ENCODE data around the gene KCNG4. TPM values are rescaled to one million over a fixed set of nuclear protein-coding genes. Genes with fewer than 3 reads are reported as not detected.

KCNG4 gene
- total and polyA plus RNA-seq, 10 of the 15 experiments (the other 5 are each of a cell fraction or from before 2014, with no cell fraction given): not detected

DNA sequence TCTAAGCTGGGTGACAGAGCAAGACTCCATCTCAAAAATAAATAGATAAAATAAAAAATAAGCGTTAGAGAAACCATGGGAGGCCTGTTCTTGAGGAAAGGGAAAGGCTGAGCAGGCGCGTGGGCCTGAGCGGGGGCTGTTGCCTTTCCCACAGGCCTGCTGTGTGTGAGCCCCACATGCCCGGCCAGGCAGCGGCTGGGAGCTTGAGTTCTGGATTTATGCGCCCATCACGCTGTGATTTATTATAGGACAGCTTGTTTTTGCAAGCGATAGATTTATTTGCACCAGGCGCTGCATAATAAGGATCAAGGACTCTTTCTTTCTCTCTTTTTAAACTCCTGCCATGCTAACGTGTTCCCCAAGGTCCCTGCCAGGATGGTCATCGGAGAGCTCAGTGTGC, 40.1 kb upstream of the KCNG4 start:
- TF ChIP-seq ATF3 (IDR thresholded peaks at IDR 0.05; ENCODE audit: borderline replicate concordance, extremely low read depth, low read depth, low read length) (no peak), TCF7 (IDR thresholded peaks at IDR 0.05; ENCODE audit: borderline replicate concordance) (no peak), CHD1 (IDR thresholded peaks at IDR 0.05; ENCODE audit: low read depth, low read length) (no peak), BHLHE40 (IDR thresholded peaks at IDR 0.05; ENCODE audit: borderline replicate concordance in 1 of 2, low read depth in 2 of 2, low read length in 1 of 2) (no peak)
- TF ChIP-seq, protein P1, sequence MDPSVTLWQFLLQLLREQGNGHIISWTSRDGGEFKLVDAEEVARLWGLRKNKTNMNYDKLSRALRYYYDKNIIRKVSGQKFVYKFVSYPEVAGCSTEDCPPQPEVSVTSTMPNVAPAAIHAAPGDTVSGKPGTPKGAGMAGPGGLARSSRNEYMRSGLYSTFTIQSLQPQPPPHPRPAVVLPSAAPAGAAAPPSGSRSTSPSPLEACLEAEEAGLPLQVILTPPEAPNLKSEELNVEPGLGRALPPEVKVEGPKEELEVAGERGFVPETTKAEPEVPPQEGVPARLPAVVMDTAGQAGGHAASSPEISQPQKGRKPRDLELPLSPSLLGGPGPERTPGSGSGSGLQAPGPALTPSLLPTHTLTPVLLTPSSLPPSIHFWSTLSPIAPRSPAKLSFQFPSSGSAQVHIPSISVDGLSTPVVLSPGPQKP (IDR thresholded peaks at IDR 0.05; ENCODE audit: low read depth, low read length): no peak
- SMC1A ChIA-PET (ENCODE audit: uncharacterized antibody, unreplicated experiment): interaction anchor here (0.6 to 2.1 kb wide), 2 partner anchors 226 to 447 kb away, joined by 3 to 5 read pairs; no protein-coding TSS in a partner anchor
- FAIRE-seq (no peak), DNase-seq (ENCODE audit: low read depth, low spot score) (no peak), ATAC-seq (no peak)
- CTCF ChIA-PET: interaction anchor here (0.9 to 6.1 kb wide), 3 partner anchors 194 to 459 kb away, joined by 3 to 63 read pairs (median 3); no protein-coding TSS in a partner anchor
- Histone ChIP-seq H3K4me1 (ENCODE audit: control insufficient read depth, insufficient read depth, low read length) (no peaks in the 10 kb centered on the region), H3K79me2 (ENCODE audit: control insufficient read depth, insufficient read depth, low read length) (no peaks in the 10 kb centered on the region), H2AFZ (ENCODE audit: control insufficient read depth, low read depth, low read length) (no peak overlapping the region), H3K4me3 (no peak overlapping the region), H3K4me2 (ENCODE audit: control insufficient read depth, insufficient read depth) (no peak overlapping the region), H3K9me3 (replicated peaks; ENCODE audit: control insufficient read depth, insufficient read depth, low read length) (no peaks in the 10 kb centered on the region), H3K27ac (ENCODE audit: control insufficient read depth, insufficient read depth) (no peak overlapping the region), H4K20me1 (ENCODE audit: control insufficient read depth, insufficient read depth) (no peaks in the 10 kb centered on the region), H3K27me3 (replicated peaks in 1 of 2; ENCODE audit: control insufficient read depth in 2 of 2, insufficient read depth in 2 of 2, low read length in 1 of 2) (peaks cover 0 to 3% of the 10 kb centered on the region in 2 experiments; a peak in 2 of 4 replicates), H3K9ac (ENCODE audit: control insufficient read depth, insufficient read depth, low read length) (no peak overlapping the region), H3K36me3 (ENCODE audit: control insufficient read depth in 2 of 2, insufficient read depth in 2 of 2, low read length in 1 of 2) (no peaks in the 10 kb centered on the region)
- no TSS peak for BruUV-seq (replicated peaks)
- intact Hi-C loops (cut with micrococcal nuclease; ENCODE audit: unreplicated experiment): no loop called here
- WGBS (ENCODE audit: insufficient coverage, insufficient replicate concordance, low lambda C conversion rate, missing lambda C conversion rate): 58% methylated on average over 12 of the region's 12 CpGs
- in situ Hi-C loops (cut with MboI): loop anchor here (10.0 kb wide), 1 partner anchor 345 kb away; no protein-coding TSS in a partner anchor
- RAD21 ChIA-PET (ENCODE audit: unreplicated experiment): no interaction called here
- POLR2A ChIA-PET: no interaction called here

All from GM12878 (cell line).